Esophagus squamous epithelium (tissue), 5 donors: Measurements from ENCODE around the gene CACYBP. TPM values are rescaled to one million over a fixed set of nuclear protein-coding genes. Genes with fewer than 3 reads are reported as not detected.

Experiments used
- DNase-seq: peaks from one replicate; lab custom pipeline; 2025; lab: John Stamatoyannopoulos, UW
- H3K27ac ChIP-seq, 4 donors: fragments of 200-600 bp; sonication (generic); one replicate each; pipeline ENCODE4 v1.5.1; 2016 to 2019; ENCODE audit warnings: mild to moderate bottlenecking in 1 of 4
- H3K27me3 ChIP-seq, 4 donors: fragments of 200-600 bp; sonication (generic); 1 replicate in 3 of 4; 2 replicates in 1 of 4; pipeline versions ENCODE4 v1.5.1 to v1.6.0; 2017 to 2021; ENCODE audit warnings: antibody characterized with exemption in 1 of 4
- H3K36me3 ChIP-seq, 3 donors: fragments of 200-600 bp; sonication (generic); one replicate each; pipeline ENCODE4 v1.5.1; 2016 to 2019
- H3K4me1 ChIP-seq, 3 donors: fragments of 200-600 bp; sonication (generic); one replicate each; pipeline ENCODE4 v1.5.1; 2017 to 2019
- H3K4me3 ChIP-seq, 4 donors: fragments of 200-600 bp; sonication (generic); 1 replicate in 3 of 4; 2 replicates in 1 of 4; pipeline ENCODE4 v1.5.1; 2016 to 2019; ENCODE audit warnings: mild to moderate bottlenecking in 2 of 4, moderate library complexity in 1 of 4
- H3K9me3 ChIP-seq, 3 donors: fragments of 200-600 bp; sonication (generic); one replicate each; pipeline ENCODE4 v1.5.1; 2016 to 2019
- POLR2A ChIP-seq, 4 donors: fragments of 450-650 bp; IDR thresholded peaks; one replicate each; pipeline ENCODE4 v1.6.1; 2017; ENCODE audit warnings: antibody characterized with exemption in 4 of 4, mild to moderate bottlenecking in 4 of 4, moderate library complexity in 3 of 4
- WGBS, 2 donors: methylation state at CpG; one replicate each; pipeline ENCODE4 v1.1.5; 2018; 5-methylcytosine and 5-hydroxymethylcytosine counted together
- intact Hi-C: fragments of 100-400 bp; cut with DNase I; formaldehyde crosslinking; loops from one replicate; pipeline ENCODE4 v1.15.0; 2022
- total RNA-seq, 4 donors: library from RNA; depleted of rRNA; stranded (reverse); fragments of >200 nt; gene quantifications; one replicate each; pipeline ENCODE4 v1.1.0, GENCODE V29; 2016
- TF ChIP-seq, protein P1 (sequence below), 6 experiments: fragments of 450-650 bp in 4 of 6; fragments of 200-600 bp in 2 of 6; sonication (generic) in 2 of 6; IDR thresholded peaks; one replicate each; pipeline ENCODE4 v1.5.1; 2016 to 2019; ENCODE audit warnings: antibody characterized with exemption in 6 of 6, mild to moderate bottlenecking in 4 of 6, moderate library complexity in 4 of 6
- donor health status: DM: yes; HTN: yes; CAD: no.

Gene CACYBP
- total RNA-seq, 4 donors from 2014 or later, result 66.9 to 92.5 (median 82.1) TPM

DNA sequence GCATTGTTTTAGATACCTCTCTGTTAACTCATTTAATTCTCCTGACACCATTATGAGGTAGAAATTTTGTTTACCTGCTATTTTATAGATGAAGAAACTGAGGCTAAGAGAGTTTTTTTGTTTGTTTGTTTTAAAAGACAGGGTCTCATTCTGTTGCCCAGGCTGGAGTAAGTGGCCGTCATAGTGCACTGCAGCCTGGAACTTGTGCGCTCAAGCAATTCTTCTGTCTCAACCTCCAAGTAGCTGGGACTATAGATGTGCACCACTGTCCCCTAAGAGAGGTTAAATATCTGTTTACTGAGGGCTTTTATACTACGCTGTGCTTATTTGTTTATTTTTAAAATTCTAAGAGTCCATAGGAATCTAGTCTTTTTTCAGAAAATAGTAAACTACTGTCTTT is 43.7 kb upstream of the CACYBP start:
- Histone ChIP-seq H3K9me3 (no peaks in the 10 kb centered on the region), H3K36me3 (no peaks in the 10 kb centered on the region), H3K27me3 (no peaks in the 10 kb centered on the region), H3K4me1 (peaks cover 0 to 12% (median 0%) of the 10 kb centered on the region in 3 donors), H3K27ac (no peak overlapping the region), H3K4me3 (no peak overlapping the region)
- no peak for DNase-seq
- TF ChIP-seq POLR2A (IDR thresholded peaks at IDR 0.05), result no peak
- TF ChIP-seq, protein P1, sequence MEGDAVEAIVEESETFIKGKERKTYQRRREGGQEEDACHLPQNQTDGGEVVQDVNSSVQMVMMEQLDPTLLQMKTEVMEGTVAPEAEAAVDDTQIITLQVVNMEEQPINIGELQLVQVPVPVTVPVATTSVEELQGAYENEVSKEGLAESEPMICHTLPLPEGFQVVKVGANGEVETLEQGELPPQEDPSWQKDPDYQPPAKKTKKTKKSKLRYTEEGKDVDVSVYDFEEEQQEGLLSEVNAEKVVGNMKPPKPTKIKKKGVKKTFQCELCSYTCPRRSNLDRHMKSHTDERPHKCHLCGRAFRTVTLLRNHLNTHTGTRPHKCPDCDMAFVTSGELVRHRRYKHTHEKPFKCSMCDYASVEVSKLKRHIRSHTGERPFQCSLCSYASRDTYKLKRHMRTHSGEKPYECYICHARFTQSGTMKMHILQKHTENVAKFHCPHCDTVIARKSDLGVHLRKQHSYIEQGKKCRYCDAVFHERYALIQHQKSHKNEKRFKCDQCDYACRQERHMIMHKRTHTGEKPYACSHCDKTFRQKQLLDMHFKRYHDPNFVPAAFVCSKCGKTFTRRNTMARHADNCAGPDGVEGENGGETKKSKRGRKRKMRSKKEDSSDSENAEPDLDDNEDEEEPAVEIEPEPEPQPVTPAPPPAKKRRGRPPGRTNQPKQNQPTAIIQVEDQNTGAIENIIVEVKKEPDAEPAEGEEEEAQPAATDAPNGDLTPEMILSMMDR (IDR thresholded peaks at IDR 0.05), result no peak
- WGBS, 2 donors, result 95 to 98% methylated on average over 3 of the region's 3 CpGs
- intact Hi-C loops, result no loop called here

DNA sequence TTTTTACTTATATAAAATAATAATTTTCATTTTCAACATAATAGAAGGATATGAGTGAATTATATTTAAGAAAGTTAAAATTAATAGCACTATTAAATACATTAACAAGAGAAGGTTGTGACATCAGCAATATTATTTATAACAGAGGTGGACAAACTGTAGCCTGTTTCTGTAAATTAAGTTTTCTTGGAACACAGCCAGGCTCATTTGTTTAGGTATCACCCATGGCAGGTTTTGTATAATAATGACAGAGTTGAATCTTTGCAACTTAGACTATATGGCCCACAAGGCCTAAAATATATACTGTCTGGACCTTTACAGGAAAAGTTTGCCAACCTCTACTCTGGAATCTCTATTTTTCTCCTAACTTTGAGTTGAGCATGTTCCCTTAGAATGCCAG is 42.8 kb upstream of the CACYBP start:
- peaks cover 0 to 12% (median 0%) of the 10 kb centered on the region in 3 donors for H3K4me1 ChIP-seq
- H3K27me3 ChIP-seq, result no peaks in the 10 kb centered on the region
- no peak overlapping the region for H3K4me3 ChIP-seq
- TF ChIP-seq POLR2A (IDR thresholded peaks at IDR 0.05), result no peak
- H3K36me3 ChIP-seq, result no peaks in the 10 kb centered on the region
- DNase-seq, result no peak
- no peaks in the 10 kb centered on the region for H3K9me3 ChIP-seq
- H3K27ac ChIP-seq, result no peak overlapping the region
- intact Hi-C loops, result no loop called here

DNA sequence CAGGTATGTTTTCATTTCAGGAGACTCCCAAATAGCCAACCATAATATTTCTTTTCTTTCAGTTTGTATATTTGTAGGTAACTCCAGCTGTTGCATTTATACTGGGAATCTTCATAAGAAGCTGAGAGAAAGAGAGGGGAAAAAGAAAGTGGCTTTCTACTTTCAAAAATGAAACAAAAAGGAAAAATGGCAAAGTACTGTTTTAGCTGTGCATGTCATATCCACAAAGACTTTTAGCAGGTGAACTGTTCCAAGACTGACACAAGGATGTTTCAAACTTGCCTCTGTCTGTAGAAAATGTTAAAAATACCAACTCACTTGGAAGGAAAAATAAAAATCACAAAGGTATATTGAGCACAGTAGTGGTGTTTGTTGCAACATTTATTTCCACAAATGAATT is 41.9 kb upstream of the CACYBP start:
- no peak for TF ChIP-seq POLR2A (IDR thresholded peaks at IDR 0.05)
- TF ChIP-seq, protein P1 (IDR thresholded peaks at IDR 0.05), result no peak
- intact Hi-C loops, result no loop called here
- Histone ChIP-seq H3K27ac (no peak overlapping the region), H3K9me3 (no peaks in the 10 kb centered on the region), H3K4me1 (peaks cover 0 to 13% (median 0%) of the 10 kb centered on the region in 3 donors), H3K27me3 (no peaks in the 10 kb centered on the region), H3K4me3 (no peak overlapping the region), H3K36me3 (no peaks in the 10 kb centered on the region)
- no peak for DNase-seq

DNA sequence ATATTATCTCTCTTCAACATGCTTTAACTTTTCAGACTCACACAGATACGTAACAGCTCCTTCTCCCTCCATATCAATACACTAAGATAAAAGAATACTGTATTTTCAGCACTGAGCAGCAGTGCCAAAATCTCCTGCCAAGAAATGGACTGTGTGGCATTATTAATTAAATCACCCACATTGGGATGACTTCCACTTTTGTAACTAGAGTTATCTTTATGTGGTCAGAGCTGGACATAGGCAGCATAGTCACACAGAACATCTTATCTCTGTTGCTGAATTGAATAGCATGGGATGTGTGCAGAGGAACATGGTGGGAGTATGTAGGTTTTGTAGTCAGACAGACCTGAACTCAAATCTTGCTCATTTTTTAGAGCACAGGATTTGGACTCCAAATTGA is 41.4 kb upstream of the CACYBP start:
- H3K4me1 ChIP-seq, result peaks cover 0 to 19% (median under 1%) of the 10 kb centered on the region in 3 donors
- no peaks in the 10 kb centered on the region for H3K9me3 ChIP-seq
- intact Hi-C loops, result no loop called here
- no peaks in the 10 kb centered on the region for H3K36me3 ChIP-seq
- no peaks in the 10 kb centered on the region for H3K27me3 ChIP-seq
- DNase-seq, result no peak
- H3K4me3 ChIP-seq, result no peak overlapping the region
- H3K27ac ChIP-seq, result no peak overlapping the region
- TF ChIP-seq, protein P1 (IDR thresholded peaks at IDR 0.05), result no peak
- no peak for TF ChIP-seq POLR2A (IDR thresholded peaks at IDR 0.05)
- 86 to 96% methylated on average over 1 of the region's 1 CpG for WGBS, 2 donors

DNA sequence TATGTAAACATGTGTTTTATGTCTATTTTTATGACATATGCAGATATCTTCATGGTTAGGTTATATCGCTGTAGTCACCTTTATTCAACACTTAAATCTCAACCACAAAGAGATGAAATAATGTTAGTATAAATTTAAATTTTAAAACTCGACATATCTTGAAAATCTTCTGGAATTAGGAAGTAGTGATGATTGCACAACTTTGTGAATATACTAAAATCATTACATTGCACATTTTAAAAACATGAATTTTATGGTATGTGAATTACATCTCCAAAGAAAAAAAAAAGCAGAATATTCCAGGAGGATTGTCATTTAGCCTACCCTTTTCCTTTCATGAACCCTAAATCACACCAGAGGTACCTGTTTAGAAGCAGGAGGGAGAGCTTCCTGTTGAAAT is 39.4 kb upstream of the CACYBP start:
- Histone ChIP-seq H3K4me3 (no peak overlapping the region), H3K4me1 (peaks cover 7 to 27% (median 14%) of the 10 kb centered on the region in 3 donors), H3K27ac (no peak overlapping the region), H3K27me3 (no peaks in the 10 kb centered on the region), H3K9me3 (no peaks in the 10 kb centered on the region), H3K36me3 (no peaks in the 10 kb centered on the region)
- intact Hi-C loops, result no loop called here
- no peak for DNase-seq
- TF ChIP-seq, protein P1 (IDR thresholded peaks at IDR 0.05), result no peak
- no peak for TF ChIP-seq POLR2A (IDR thresholded peaks at IDR 0.05)
- WGBS, 2 donors, result 89 to 91% methylated on average over 2 of the region's 2 CpGs
